Measurements from ENCODE around the gene FABP6. TPM values are rescaled to one million over a fixed set of nuclear protein-coding genes. Genes with fewer than 3 reads are reported as not detected.
"Not testable (repeated sequence)": the region's sequence is repeated elsewhere in the genome, so short reads cannot be mapped to it uniquely, and the experiment has no call there.

Gene FABP6
- total RNA-seq, 1 donor from 2014 or later: 4.9 TPM

GRCh38 chr5:160186480-160186879 lies 42.8 kb upstream of the FABP6 start:
- Histone ChIP-seq H3K36me3 (no peaks in the 10 kb centered on the region), H3K4me1 (peaks cover 7% of the 10 kb centered on the region), H3K4me3 (no peak overlapping the region), H3K9me3 (no peaks in the 10 kb centered on the region), H3K27ac (no peak overlapping the region), H3K27me3 (ENCODE audit: low read depth) (no peaks in the 10 kb centered on the region)
- DNase-seq (no peak), ATAC-seq (no peak)
- intact Hi-C loops (cut with DNase I): no loop called here
- TF ChIP-seq CTCF (IDR thresholded peaks at IDR 0.05): no peak

GRCh38 chr5:160187091-160187490 lies 42.2 kb upstream of the FABP6 start:
- Histone ChIP-seq H3K9me3 (no peaks in the 10 kb centered on the region), H3K27me3 (ENCODE audit: low read depth) (no peaks in the 10 kb centered on the region), H3K4me1 (peaks cover 7% of the 10 kb centered on the region), H3K36me3 (no peaks in the 10 kb centered on the region), H3K27ac (no peak overlapping the region), H3K4me3 (no peak overlapping the region)
- intact Hi-C loops (cut with DNase I): no loop called here
- no peak for ATAC-seq
- DNase-seq: no peak
- TF ChIP-seq CTCF (IDR thresholded peaks at IDR 0.05): no peak

- ATAC-seq (peak; percentile 80 to 85), DNase-seq (peak; percentile 63)
- TF ChIP-seq CTCF (IDR thresholded peaks at IDR 0.05): no peak
- H3K27ac ChIP-seq: peak overlapping the region; percentile 82
- intact Hi-C loops (cut with DNase I): no loop called here
- H3K4me1 ChIP-seq: peaks cover 7% of the 10 kb centered on the region
- H3K9me3 ChIP-seq: no peaks in the 10 kb centered on the region
- H3K36me3 ChIP-seq: no peaks in the 10 kb centered on the region
- H3K27me3 ChIP-seq (ENCODE audit: low read depth): no peaks in the 10 kb centered on the region
- peak overlapping the region; percentile 64 for H3K4me3 ChIP-seq
Measured at GRCh38 chr5:160188141-160189015, 40.9 kb upstream of the FABP6 start.

- H3K27me3 ChIP-seq (ENCODE audit: low read depth): no peaks in the 10 kb centered on the region
- no peak overlapping the region for H3K4me3 ChIP-seq
- H3K27ac ChIP-seq: no peak overlapping the region
- ATAC-seq: no peak
- DNase-seq: no peak
- TF ChIP-seq CTCF (IDR thresholded peaks at IDR 0.05): no peak
- no peaks in the 10 kb centered on the region for H3K9me3 ChIP-seq
- intact Hi-C loops (cut with DNase I): no loop called here
- H3K4me1 ChIP-seq: peaks cover 7% of the 10 kb centered on the region
- no peaks in the 10 kb centered on the region for H3K36me3 ChIP-seq
Measured at GRCh38 chr5:160192424-160192823, 36.9 kb upstream of the FABP6 start.

- intact Hi-C loops (cut with DNase I); H3K4me3 ChIP-seq; H3K9me3 ChIP-seq; H3K4me1 ChIP-seq; H3K27me3 ChIP-seq (ENCODE audit: low read depth); ATAC-seq; DNase-seq; H3K36me3 ChIP-seq; H3K27ac ChIP-seq: not testable (repeated sequence)
Measured at GRCh38 chr5:160193076-160193475, 36.2 kb upstream of the FABP6 start.

GRCh38 chr5:160193790-160194189 lies 35.5 kb upstream of the FABP6 start:
- ATAC-seq; H3K9me3 ChIP-seq; H3K4me3 ChIP-seq; H3K4me1 ChIP-seq; DNase-seq; H3K36me3 ChIP-seq; H3K27ac ChIP-seq; H3K27me3 ChIP-seq (ENCODE audit: low read depth); intact Hi-C loops (cut with DNase I): not testable (repeated sequence)
